ENCODE results near the gene MYOF.
A peak's percentile ranks its signal among the peaks of the same experiment; 100 is the strongest.

The MYOF gene

DNA sequence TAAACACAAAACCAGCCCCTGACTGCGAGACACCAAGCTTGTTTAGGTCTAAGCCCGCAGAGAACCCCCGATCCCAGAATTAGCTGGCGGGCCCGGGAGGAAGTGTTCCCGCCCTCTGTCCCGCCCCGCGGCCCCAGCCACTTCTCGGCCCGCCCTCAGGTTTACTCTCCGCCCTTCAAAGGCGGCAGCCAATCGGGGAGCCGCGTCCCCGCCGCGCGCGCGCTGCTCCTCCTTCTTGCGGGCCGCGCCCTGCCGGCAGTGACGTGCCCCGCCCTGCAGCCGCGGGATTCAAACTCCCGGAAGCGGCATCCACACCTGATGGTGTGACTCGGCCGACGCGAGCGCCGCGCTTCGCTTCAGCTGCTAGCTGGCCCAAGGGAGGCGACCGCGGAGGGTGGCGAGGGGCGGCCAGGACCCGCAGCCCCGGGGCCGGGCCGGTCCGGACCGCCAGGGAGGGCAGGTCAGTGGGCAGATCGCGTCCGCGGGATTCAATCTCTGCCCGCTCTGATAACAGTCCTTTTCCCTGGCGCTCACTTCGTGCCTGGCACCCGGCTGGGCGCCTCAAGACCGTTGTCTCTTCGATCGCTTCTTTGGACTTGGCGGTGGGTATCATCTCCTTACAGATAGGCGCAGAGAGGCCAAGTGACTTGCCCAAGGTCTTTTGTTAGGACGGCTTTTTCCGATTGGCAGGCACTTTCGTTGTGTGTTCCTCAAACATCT lies 14.3 kb upstream of the MYOF start, which contains the start of gene CEP55:
TSS of gene CEP55 (plus strand) at position 291 of the 720 bp plus-strand sequence. CDS start 3,440 bp downstream, outside the sequence.
- no peak within 1 kb of the TSS for H2AK5ac ChIP-seq (ENCODE audit: low read length)
- no peak within 1 kb of the TSS for H3K23ac ChIP-seq (ENCODE audit: low read length)
- H2AFZ ChIP-seq (ENCODE audit: insufficient read depth, low read length, poor library complexity) = peak within 1 kb of the TSS; percentile 37
- H3K4me2 ChIP-seq (ENCODE audit: low read length) = peak within 1 kb of the TSS; percentile 70
- no peak within 1 kb of the TSS for H2BK120ac ChIP-seq (ENCODE audit: insufficient read depth, low read length, poor library complexity)
- peak within 1 kb of the TSS; percentile 55 for H3K9ac ChIP-seq (ENCODE audit: low read length)
- no peak within 1 kb of the TSS for H2BK5ac ChIP-seq (ENCODE audit: low read depth, low read length, poor library complexity)
- H4K12ac ChIP-seq (ENCODE audit: low read depth, low read length) = no peak within 1 kb of the TSS
- peak within 1 kb of the TSS; percentile 78 for H3K4me3 ChIP-seq (ENCODE audit: low read depth, low read length)
- H3K79me2 ChIP-seq (ENCODE audit: control insufficient read depth, insufficient read depth, low read length, poor library complexity) = no peaks in the 10 kb centered on the region
- no peak within 1 kb of the TSS for H4K91ac ChIP-seq (ENCODE audit: low read depth, low read length)
- peaks cover 4% of the 10 kb centered on the region for H3K79me1 ChIP-seq (ENCODE audit: low read length)
- no peak within 1 kb of the TSS for H3K14ac ChIP-seq (ENCODE audit: low read length)
- no peak within 1 kb of the TSS for H2BK12ac ChIP-seq (ENCODE audit: low read length)
- no peak within 1 kb of the TSS for H3K27ac ChIP-seq (ENCODE audit: low read depth, low read length)
- H3K4me1 ChIP-seq (ENCODE audit: control insufficient read depth in 1 of 2, insufficient read depth in 2 of 2, low read length in 2 of 2) = peaks cover 2 to 4% of the 10 kb centered on the region in 2 experiments
- H3K9me3 ChIP-seq (ENCODE audit: insufficient read depth, low read depth, low read length) = no peaks in the 10 kb centered on the region
- no CpG with 5 or more reads among the region's 68 CpGs for WGBS (ENCODE audit: extremely low coverage, insufficient coverage, insufficient read length)
- H3K4ac ChIP-seq (ENCODE audit: low read depth, low read length) = peak within 1 kb of the TSS; percentile 53
- H4K8ac ChIP-seq (ENCODE audit: low read depth, low read length) = peak within 1 kb of the TSS; percentile 65
- DNase-seq = peak; percentile 96 to 98
- H3K36me3 ChIP-seq (ENCODE audit: control insufficient read depth in 1 of 2, insufficient read depth in 2 of 2, low read length in 2 of 2) = peaks cover 1 to 3% of the 10 kb centered on the region in 2 experiments
- H3K18ac ChIP-seq (ENCODE audit: low read length) = no peak within 1 kb of the TSS
- no peaks in the 10 kb centered on the region for H3K27me3 ChIP-seq (ENCODE audit: insufficient read depth, low read length)

GRCh38 chr10:93495654-93496321 lies 13.7 kb upstream of the MYOF start:
- Histone ChIP-seq H3K27ac (ENCODE audit: low read depth, low read length) (no peak overlapping the region), H3K27me3 (ENCODE audit: insufficient read depth, low read length) (no peaks in the 10 kb centered on the region), H3K9ac (ENCODE audit: low read length) (peak overlapping the region; percentile 11), H4K8ac (ENCODE audit: low read depth, low read length) (peak overlapping the region; percentile 65), H3K79me2 (ENCODE audit: control insufficient read depth, insufficient read depth, low read length, poor library complexity) (no peaks in the 10 kb centered on the region), H3K4me3 (ENCODE audit: low read depth, low read length) (peak overlapping the region; percentile 57), H3K4me1 (ENCODE audit: control insufficient read depth in 1 of 2, insufficient read depth in 2 of 2, low read length in 2 of 2) (peaks cover 2 to 4% of the 10 kb centered on the region in 2 experiments), H3K79me1 (ENCODE audit: low read length) (peaks cover 4% of the 10 kb centered on the region), H3K4me2 (ENCODE audit: low read length) (peak overlapping the region; percentile 65), H2BK5ac (ENCODE audit: low read depth, low read length, poor library complexity) (no peak overlapping the region), H2AK5ac (ENCODE audit: low read length) (no peak overlapping the region), H2AFZ (ENCODE audit: insufficient read depth, low read length, poor library complexity) (peak overlapping the region; percentile 37), H3K23ac (ENCODE audit: low read length) (no peak overlapping the region), H3K4ac (ENCODE audit: low read depth, low read length) (no peak overlapping the region), H4K12ac (ENCODE audit: low read depth, low read length) (no peak overlapping the region), H4K91ac (ENCODE audit: low read depth, low read length) (no peak overlapping the region), H3K18ac (ENCODE audit: low read length) (no peak overlapping the region), H2BK120ac (ENCODE audit: insufficient read depth, low read length, poor library complexity) (no peak overlapping the region), H2BK12ac (ENCODE audit: low read length) (no peak overlapping the region), H3K14ac (ENCODE audit: low read length) (no peak overlapping the region), H3K9me3 (ENCODE audit: insufficient read depth, low read depth, low read length) (no peaks in the 10 kb centered on the region), H3K36me3 (ENCODE audit: control insufficient read depth in 1 of 2, insufficient read depth in 2 of 2, low read length in 2 of 2) (peaks cover 0 to 1% of the 10 kb centered on the region in 2 experiments)
- no CpG with 5 or more reads among the region's 28 CpGs for WGBS (ENCODE audit: extremely low coverage, insufficient coverage, insufficient read length)
- peak in 1 of 2 donors; percentile 41 for DNase-seq

- Histone ChIP-seq H4K12ac (ENCODE audit: low read depth, low read length) (no peak overlapping the region), H3K27me3 (ENCODE audit: insufficient read depth, low read length) (no peaks in the 10 kb centered on the region), H2BK120ac (ENCODE audit: insufficient read depth, low read length, poor library complexity) (no peak overlapping the region), H3K9me3 (ENCODE audit: insufficient read depth, low read depth, low read length) (no peaks in the 10 kb centered on the region), H3K79me2 (ENCODE audit: control insufficient read depth, insufficient read depth, low read length, poor library complexity) (no peaks in the 10 kb centered on the region), H4K8ac (ENCODE audit: low read depth, low read length) (no peak overlapping the region), H3K79me1 (ENCODE audit: low read length) (peaks cover 4% of the 10 kb centered on the region), H2BK12ac (ENCODE audit: low read length) (no peak overlapping the region), H3K18ac (ENCODE audit: low read length) (no peak overlapping the region), H3K14ac (ENCODE audit: low read length) (no peak overlapping the region), H2BK5ac (ENCODE audit: low read depth, low read length, poor library complexity) (no peak overlapping the region), H3K4me2 (ENCODE audit: low read length) (no peak overlapping the region), H3K23ac (ENCODE audit: low read length) (no peak overlapping the region), H2AK5ac (ENCODE audit: low read length) (no peak overlapping the region), H3K4me3 (ENCODE audit: low read depth, low read length) (no peak overlapping the region), H3K36me3 (ENCODE audit: control insufficient read depth in 1 of 2, insufficient read depth in 2 of 2, low read length in 2 of 2) (no peaks in the 10 kb centered on the region), H3K9ac (ENCODE audit: low read length) (no peak overlapping the region), H3K4me1 (ENCODE audit: control insufficient read depth in 1 of 2, insufficient read depth in 2 of 2, low read length in 2 of 2) (peaks cover 2 to 4% of the 10 kb centered on the region in 2 experiments), H3K27ac (ENCODE audit: low read depth, low read length) (no peak overlapping the region), H2AFZ (ENCODE audit: insufficient read depth, low read length, poor library complexity) (no peak overlapping the region), H3K4ac (ENCODE audit: low read depth, low read length) (no peak overlapping the region), H4K91ac (ENCODE audit: low read depth, low read length) (no peak overlapping the region)
- no peak for DNase-seq
- WGBS (ENCODE audit: extremely low coverage, insufficient coverage, insufficient read length) = no CpG with 5 or more reads among the region's 2 CpGs
Observed at GRCh38 chr10:93494494-93494893, 12.4 kb upstream of the MYOF start.

GRCh38 chr10:93493162-93493561 lies 11.0 kb upstream of the MYOF start:
- Histone ChIP-seq H3K27ac (ENCODE audit: low read depth, low read length) (no peak overlapping the region), H3K9ac (ENCODE audit: low read length) (no peak overlapping the region), H3K79me2 (ENCODE audit: control insufficient read depth, insufficient read depth, low read length, poor library complexity) (no peaks in the 10 kb centered on the region), H3K4me3 (ENCODE audit: low read depth, low read length) (no peak overlapping the region), H3K79me1 (ENCODE audit: low read length) (peaks cover 4% of the 10 kb centered on the region), H4K8ac (ENCODE audit: low read depth, low read length) (no peak overlapping the region), H3K9me3 (ENCODE audit: insufficient read depth, low read depth, low read length) (peaks cover 1% of the 10 kb centered on the region), H2BK12ac (ENCODE audit: low read length) (no peak overlapping the region), H3K18ac (ENCODE audit: low read length) (no peak overlapping the region), H3K4ac (ENCODE audit: low read depth, low read length) (no peak overlapping the region), H2BK120ac (ENCODE audit: insufficient read depth, low read length, poor library complexity) (no peak overlapping the region), H3K36me3 (ENCODE audit: control insufficient read depth in 1 of 2, insufficient read depth in 2 of 2, low read length in 2 of 2) (no peaks in the 10 kb centered on the region), H3K14ac (ENCODE audit: low read length) (no peak overlapping the region), H4K12ac (ENCODE audit: low read depth, low read length) (no peak overlapping the region), H2BK5ac (ENCODE audit: low read depth, low read length, poor library complexity) (no peak overlapping the region), H3K23ac (ENCODE audit: low read length) (no peak overlapping the region), H2AK5ac (ENCODE audit: low read length) (no peak overlapping the region), H3K27me3 (ENCODE audit: insufficient read depth, low read length) (no peaks in the 10 kb centered on the region), H3K4me2 (ENCODE audit: low read length) (no peak overlapping the region), H2AFZ (ENCODE audit: insufficient read depth, low read length, poor library complexity) (no peak overlapping the region), H3K4me1 (ENCODE audit: control insufficient read depth in 1 of 2, insufficient read depth in 2 of 2, low read length in 2 of 2) (peaks cover 4 to 7% of the 10 kb centered on the region in 2 experiments), H4K91ac (ENCODE audit: low read depth, low read length) (no peak overlapping the region)
- WGBS (ENCODE audit: extremely low coverage, insufficient coverage, insufficient read length) = no CpG with 5 or more reads among the region's 3 CpGs
- DNase-seq = peak in 1 of 2 donors; percentile 54

Measured in trophoblast cell (in vitro differentiated cells and primary cell).